HG02571 (cell line): ENCODE data around the gene C12orf60.

Experiments used
- ATAC-seq: cut with Tn5 transposase; IDR thresholded peaks from one replicate; pipeline ENCODE4 v1.9.1; 2021; ENCODE audit warnings: mild to moderate bottlenecking, moderate library complexity; ENCODE audit not compliant: unreplicated experiment

C12orf60 gene

DNA sequence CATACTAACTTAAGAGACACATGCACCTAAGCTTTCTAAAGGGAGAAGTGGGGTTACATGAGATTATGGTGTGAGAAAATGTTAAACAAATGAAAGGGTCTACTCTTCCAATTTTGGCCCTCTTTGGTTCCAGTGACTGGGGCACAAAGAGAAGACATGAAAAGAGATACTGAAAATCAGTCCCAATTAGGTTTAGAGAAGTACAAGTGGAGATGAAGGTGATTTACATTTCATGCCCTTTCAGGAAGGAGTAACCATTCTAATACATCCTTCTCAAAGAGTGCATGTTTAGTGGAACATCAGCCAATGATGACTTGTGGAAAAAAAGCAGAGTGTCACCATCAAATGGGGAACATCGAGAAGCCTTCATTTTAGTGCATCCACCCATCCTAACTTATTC lies 67.8 kb downstream of the C12orf60 start:
- no peak for ATAC-seq

GRCh38 chr12:14871886-14872285 lies 68.4 kb downstream of the C12orf60 start:
- ATAC-seq: no peak

DNA sequence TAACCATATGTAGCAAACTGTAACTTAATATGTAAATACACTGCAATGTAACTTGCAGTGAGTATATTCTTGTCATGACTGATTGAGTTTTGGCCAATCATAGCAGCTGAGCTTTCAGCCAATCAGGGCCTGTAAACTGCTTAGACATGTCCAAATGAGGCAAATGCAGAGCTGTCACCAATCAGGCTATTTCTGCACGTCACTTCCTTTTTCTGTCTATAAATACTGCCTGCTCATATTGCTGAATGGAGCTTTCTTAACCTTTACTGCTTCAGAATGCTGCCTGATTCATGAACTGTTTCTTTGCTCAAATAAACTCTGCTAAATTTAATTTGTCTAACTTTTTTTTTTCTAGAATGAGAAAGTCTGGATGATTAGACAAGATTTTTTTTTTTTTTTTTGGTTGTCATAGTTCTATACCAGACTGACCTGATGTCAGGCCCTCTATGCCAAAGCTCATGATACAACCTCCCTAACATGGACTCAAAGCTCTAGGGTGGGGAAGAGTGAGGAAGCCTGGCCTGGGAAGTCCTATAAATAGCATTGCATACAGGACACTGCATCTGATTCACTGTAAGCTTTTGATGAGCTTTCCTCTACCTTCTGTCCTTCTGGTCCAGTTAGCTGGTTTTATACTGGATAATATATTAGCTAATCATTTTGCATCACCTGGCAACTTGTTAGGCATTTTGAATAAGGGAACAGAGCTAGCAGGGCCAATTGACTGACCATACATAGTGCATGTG lies 70.1 kb downstream of the C12orf60 start:
- ATAC-seq: no peak
